NAMALWA (cell line): ENCODE data around the gene ESYT2.
"Not testable (repeated sequence)": the region's sequence is repeated elsewhere in the genome, so short reads cannot be mapped to it uniquely, and the experiment has no call there.

Experiments used
- DNase-seq: peaks from one replicate; pipeline ENCODE4 v3.0.0-alpha.2; 2015; ENCODE audit warnings: low spot score

The ESYT2 gene

GRCh38 chr7:158854681-158855081 is 25.4 kb upstream of the ESYT2 start:
- no peak for DNase-seq

DNA sequence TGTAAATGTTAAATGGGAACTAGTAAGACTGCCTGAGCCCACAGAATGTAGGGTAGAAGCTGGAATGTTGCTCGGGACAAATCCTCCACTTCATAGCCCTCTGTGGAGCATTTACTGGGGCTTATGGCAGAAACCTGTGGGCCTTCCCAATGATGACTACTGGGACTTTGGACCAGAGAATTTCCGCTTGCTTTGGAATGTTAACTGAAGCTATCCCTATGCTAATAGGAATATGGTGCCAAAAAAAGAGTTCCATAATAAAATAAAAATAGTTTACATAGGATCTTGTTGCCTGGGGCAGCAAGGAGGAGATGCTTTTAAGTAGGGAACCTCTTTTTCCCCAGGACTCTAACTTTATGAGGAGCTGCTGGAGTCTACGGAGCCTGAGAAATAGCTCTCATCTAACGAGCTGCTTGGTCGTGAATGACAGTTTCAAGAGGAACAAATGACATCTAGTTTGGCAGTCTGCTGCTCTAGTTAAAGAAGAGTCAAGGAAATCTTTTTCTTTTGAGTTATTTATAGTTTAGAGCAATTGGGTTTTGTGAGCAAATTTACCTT is 21.3 kb upstream of the ESYT2 start:
- no peak for DNase-seq

DNA sequence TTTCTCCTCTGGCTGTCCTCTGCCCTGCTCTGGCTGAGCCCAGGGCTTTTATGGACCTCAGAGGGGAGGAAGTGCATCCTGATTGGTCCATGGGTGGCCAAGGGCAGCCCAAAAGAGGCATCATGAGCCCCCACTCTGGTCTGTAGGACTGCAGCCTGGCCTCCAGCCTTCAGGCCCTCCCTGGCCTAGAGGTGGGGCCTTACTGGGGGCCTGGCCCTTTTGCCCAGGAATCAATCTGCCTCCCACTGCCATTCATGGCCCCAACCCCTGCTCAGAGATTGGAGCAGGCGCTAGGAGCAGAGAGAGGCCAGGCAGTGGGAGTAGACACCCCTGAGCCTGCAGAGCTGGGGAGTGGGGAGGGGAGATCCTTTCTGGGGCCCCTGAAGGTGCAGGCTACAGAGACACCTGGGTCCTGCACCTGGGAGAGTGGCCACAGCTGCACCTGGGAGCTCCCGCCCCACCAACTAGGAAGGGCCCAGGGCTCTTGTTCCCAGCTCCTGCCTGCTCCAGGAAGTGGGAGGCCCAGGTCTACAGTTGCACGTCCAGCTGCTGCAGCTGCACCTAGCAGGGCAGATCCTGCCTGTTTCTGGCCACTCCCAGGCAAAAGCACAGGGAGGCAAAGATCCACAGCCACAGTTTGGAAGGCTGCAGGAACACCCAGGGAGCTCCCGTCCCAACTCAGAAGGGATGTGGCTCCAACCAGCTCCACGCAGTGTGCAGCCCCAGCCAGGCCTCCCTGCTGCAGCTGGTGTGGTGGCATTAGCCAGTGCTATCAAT is 20.6 kb upstream of the ESYT2 start:
- no peak for DNase-seq

DNA sequence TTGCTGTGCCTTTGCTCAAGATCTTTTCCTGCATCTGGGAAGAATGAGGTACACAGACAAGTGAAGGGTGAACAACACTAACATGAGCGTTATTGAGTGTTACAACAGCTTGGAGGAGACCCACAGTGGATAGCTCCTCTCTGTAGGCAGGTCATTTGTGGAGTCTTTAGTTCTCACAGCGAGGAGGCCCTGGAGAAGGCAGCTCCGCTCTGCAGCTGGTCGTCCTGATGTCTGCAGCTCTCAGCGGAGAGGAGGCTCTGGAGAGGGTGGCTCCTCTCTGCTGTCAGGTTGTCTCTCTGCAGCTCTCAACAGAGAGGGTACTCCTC is 20.1 kb upstream of the ESYT2 start:
- no peak for DNase-seq

- no peak for DNase-seq
Observed at GRCh38 chr7:158847451-158847866, 18.1 kb upstream of the ESYT2 start.

- no peak for DNase-seq
Observed at GRCh38 chr7:158846304-158846703, 17.0 kb upstream of the ESYT2 start.

DNA sequence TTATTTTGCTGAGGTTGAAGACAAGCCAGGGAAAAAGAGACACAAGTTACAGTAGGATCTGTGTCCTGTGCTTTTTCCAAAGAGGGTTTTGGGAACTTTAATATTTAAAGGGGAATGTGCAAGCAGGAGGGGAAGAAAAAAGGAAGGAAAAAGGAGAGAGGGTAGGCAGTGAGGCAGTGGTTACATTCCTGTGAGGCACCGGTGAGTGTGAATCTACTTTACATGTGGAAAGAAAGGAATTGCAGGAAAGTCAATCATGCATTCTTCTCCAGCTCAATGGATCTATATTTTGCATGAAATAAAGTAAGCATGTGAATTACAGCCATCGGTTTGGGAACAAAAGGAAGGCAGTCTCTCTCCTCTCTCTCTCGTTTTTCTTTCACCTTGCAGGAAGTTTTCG is 14.5 kb upstream of the ESYT2 start:
- no peak for DNase-seq

- no peak for DNase-seq
Observed at GRCh38 chr7:158842486-158842885, 13.2 kb upstream of the ESYT2 start.

DNA sequence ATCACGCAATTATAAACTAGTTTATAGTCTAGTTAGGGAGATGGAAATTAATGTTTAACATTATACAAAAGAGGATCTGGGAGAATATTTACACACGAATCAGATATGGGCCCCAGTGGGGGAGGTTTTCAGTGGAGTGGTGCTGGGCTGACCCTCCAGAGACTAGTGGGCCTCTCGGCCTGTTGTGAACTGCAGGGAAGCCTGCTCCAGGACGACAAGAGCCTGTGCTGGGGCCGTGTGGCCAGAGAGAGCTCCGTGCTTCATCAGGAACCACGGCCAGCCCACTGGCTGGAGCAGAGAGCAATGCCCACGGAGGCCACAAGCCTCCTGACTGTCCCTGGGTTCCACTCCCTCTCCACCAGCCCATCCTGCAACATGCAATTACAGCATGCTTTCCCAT is 11.3 kb upstream of the ESYT2 start:
- DNase-seq, result no peak

DNA sequence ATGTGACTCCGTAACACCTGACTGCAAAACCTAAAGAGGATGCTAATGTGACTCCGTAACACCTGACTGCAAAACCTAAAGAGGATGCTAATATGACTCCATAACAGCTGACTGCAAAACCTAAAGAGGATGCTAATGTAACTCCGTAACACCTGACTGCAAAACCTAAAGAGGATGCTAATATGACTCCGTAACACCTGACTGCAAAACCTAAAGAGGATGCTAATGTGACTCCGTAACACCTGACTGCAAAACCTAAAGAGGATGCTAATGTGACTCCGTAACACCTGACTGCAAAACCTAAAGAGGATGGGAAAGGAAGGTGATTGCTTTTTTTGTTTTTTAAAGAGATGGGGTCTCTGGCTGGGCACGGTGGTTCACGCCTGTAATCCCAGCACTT is 9.9 kb upstream of the ESYT2 start:
- not testable (repeated sequence) for DNase-seq

DNA sequence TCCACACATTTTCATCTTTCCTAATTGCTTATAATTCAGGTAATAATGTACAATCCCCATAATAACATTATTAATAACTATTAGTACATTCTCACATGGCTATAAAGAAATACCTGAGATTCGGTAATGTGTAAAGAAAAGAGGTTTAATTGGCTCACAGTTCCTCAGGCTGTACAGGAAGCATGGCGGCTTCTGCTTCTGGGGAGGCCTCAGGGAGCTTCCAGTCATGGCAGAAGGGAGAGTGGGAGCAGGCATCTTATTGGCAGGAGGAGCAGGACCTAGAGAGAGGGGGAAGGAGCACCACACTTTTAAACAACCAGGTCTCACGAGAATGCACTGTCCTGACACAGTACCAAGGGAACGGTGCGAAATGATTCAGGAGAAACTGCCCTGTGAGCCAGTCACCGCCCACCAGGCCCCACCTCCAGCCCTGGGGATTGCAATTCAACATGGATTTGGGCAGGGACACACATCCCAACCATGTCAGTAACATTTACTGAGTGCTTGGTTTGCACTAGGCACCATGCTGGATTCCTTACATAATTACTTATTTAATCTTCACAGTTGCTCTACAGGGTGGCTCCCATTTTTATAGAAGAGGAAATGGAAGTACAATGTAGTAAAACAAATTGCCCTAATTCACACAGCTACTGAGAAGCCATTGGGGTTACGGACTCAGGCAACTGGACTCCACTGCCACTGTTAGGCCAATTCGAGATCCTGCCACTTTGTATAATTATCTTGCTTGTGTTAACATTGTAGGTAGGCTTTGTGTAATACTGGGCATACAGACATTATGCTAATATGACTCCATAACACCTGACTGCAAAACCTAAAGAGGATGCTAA is 8.7 kb upstream of the ESYT2 start:
- DNase-seq, result no peak

DNA sequence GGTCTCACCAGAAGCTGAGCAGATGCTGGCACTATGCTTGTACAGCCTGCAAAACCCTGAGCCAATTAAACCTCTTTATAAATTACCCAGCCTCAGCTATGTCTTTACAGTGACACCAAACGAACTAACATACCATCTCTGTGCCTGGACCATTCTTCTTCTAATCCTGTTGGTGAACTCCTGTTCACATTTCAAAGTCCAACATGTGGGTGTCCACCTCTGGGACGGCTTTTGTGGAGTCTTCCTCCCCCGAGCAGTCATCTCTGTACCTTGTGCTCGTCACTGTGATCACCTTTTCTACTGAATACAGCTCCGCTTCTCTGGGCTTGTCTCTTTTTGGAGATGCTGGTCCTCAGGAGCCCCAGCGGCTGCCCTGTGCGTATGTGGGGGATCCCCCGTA is 7.4 kb upstream of the ESYT2 start:
- DNase-seq, result no peak

DNA sequence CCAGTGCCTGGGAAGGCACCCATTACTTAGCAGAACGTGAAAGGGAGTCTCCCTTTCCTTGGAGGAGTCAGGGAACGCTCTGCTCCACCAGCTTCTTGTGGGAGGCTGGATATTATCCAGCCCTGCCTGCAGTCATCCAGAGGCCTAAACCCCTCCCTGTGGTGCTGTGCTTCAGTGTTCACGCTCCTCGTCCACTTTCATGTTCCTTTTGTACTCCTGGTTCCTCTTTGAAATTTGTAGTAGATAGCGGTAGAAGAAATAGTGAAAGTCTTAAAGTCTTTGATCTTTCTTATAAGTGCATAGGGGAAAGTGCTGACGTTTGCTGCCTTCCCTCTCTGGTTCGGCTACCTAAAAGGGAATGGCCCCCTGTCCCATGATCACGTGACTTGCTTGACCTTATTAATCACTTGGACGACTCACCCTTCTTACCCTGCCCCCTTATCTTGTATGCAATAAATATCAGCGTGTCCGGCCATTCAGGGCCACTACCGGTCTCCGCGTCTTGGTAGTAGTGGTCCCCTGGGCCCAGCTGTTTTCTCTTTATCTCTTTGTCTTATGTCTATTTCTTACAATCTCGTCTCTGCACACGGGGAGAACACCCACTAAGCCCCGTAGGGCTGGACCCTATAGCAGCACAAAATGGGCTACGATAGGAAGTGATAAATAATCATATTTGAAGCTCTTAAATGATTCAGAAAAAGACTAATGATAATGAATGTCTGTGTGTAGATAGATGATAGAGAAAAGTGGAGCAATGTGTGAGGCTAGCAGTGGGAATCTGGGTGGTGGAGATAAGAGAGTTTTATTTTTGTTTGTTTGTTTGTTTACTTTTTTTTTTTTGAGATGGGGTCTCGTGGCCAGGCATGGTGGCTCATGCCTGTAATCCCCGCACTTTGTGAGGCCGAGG is 5.8 kb upstream of the ESYT2 start:
- no peak for DNase-seq

- no peak for DNase-seq
Observed at GRCh38 chr7:158832994-158833393, 3.7 kb upstream of the ESYT2 start.

DNA sequence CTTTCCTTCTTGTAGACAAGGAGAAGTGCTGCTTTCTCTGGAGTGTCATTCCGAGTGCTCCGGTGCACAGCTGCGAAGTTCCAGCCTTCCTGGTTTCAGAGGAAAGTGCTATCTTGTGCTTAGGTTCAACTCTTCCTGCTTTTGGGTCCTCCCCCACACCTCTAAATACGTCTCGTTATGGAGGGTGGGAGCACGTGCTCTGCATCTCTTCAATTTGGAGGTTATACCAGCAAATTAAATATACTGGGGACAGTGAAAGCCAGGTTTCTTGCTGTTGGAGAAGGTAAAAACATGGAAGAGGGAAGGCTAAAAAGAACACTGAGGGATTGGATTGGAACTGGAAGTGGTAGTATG is 2.4 kb upstream of the ESYT2 start:
- DNase-seq, result no peak

- no peak for DNase-seq
Observed at GRCh38 chr7:158830211-158830723, 958 bp upstream of the ESYT2 start.

DNA sequence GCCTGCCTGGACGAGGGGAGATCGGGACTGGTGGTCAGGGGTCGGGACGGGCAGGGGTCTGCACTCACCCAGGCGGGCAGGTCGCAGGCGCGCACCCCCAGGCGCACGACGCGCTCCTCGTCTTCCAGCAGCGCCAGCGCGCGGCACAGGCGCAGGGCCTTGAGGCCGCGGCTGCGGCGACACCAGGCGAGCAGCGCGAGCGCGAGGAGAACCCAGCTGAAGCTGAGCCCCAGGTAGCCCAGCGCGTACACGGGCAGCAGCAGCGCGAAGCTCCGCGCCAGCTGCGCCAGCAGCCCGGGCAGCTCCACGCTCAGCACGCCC is 328 bp downstream of the ESYT2 start:
- DNase-seq, result peak; percentile 93

GRCh38 chr7:158828133-158829020 is 932 bp downstream of the ESYT2 start:
- peak; percentile 58 for DNase-seq

- DNase-seq, result peak; percentile 53
Observed at GRCh38 chr7:158827411-158828132, 1.7 kb downstream of the ESYT2 start.

GRCh38 chr7:158825628-158826289 is 3.5 kb downstream of the ESYT2 start:
- no peak for DNase-seq
